ENCODE data around the gene ROBO1. TPM values are rescaled to one million over a fixed set of nuclear protein-coding genes. Genes with fewer than 3 reads are reported as not detected.

Gene ROBO1
- total RNA-seq, 1 experiment from 2014 or later, result 67.6 TPM

GRCh38 chr3:78717041-78717440 lies 1050.8 kb downstream of the ROBO1 start:
- H3K4me1 ChIP-seq (ENCODE audit: insufficient read depth, low read length, poor library complexity, severe bottlenecking), result peaks cover 40% of the 10 kb centered on the region
- intact Hi-C loops (cut with micrococcal nuclease; ENCODE audit: unreplicated experiment), result no loop called here
- H3K27me3 ChIP-seq (replicated peaks; ENCODE audit: insufficient read depth, low read depth, low read length, poor library complexity), result no peaks in the 10 kb centered on the region
- no peak overlapping the region for H3K4me3 ChIP-seq (ENCODE audit: low read depth, low read length, poor library complexity, severe bottlenecking)
- no peaks in the 10 kb centered on the region for H3K36me3 ChIP-seq (ENCODE audit: insufficient read depth, low read length, poor library complexity, severe bottlenecking)
- ChIA-PET CTCF (no interaction called here), POLR2A (ENCODE audit: low non-redundant PET) (no interaction called here)
- no TSS peak for BruUV-seq (replicated peaks)
- TF ChIP-seq EZH2 (IDR thresholded peaks at IDR 0.05; ENCODE audit: borderline replicate concordance, low read depth, low read length, poor library complexity, severe bottlenecking) (no peak), CTCF (conservative IDR thresholded peaks at IDR 0.05; ENCODE audit: low read depth, low read length) (no peak)
- no peak for DNase-seq (ENCODE audit: low spot score)
- no peak overlapping the region for H3K27ac ChIP-seq (ENCODE audit: low read depth, low read length, poor library complexity, severe bottlenecking)
- no peaks in the 10 kb centered on the region for H3K9me3 ChIP-seq (ENCODE audit: low read depth, low read length, poor library complexity, severe bottlenecking)

- DNase-seq (ENCODE audit: low spot score), result no peak
- H3K4me3 ChIP-seq (ENCODE audit: low read depth, low read length, poor library complexity, severe bottlenecking), result no peak overlapping the region
- intact Hi-C loops (cut with micrococcal nuclease; ENCODE audit: unreplicated experiment), result no loop called here
- no peaks in the 10 kb centered on the region for H3K27me3 ChIP-seq (replicated peaks; ENCODE audit: insufficient read depth, low read depth, low read length, poor library complexity)
- H3K27ac ChIP-seq (ENCODE audit: low read depth, low read length, poor library complexity, severe bottlenecking), result peak overlapping the region; percentile 61
- no peaks in the 10 kb centered on the region for H3K9me3 ChIP-seq (ENCODE audit: low read depth, low read length, poor library complexity, severe bottlenecking)
- TF ChIP-seq EZH2 (IDR thresholded peaks at IDR 0.05; ENCODE audit: borderline replicate concordance, low read depth, low read length, poor library complexity, severe bottlenecking) (no peak), CTCF (conservative IDR thresholded peaks at IDR 0.05; ENCODE audit: low read depth, low read length) (no peak)
- peaks cover 55% of the 10 kb centered on the region for H3K4me1 ChIP-seq (ENCODE audit: insufficient read depth, low read length, poor library complexity, severe bottlenecking)
- CTCF ChIA-PET, result no interaction called here
- no peaks in the 10 kb centered on the region for H3K36me3 ChIP-seq (ENCODE audit: insufficient read depth, low read length, poor library complexity, severe bottlenecking)
- POLR2A ChIA-PET (ENCODE audit: low non-redundant PET), result no interaction called here
- BruUV-seq (replicated peaks), result no TSS peak
These were observed 1054.9 kb downstream of the ROBO1 start for GRCh38 chr3:78712941-78713340.

- peak overlapping the region; percentile 61 for H3K27ac ChIP-seq (ENCODE audit: low read depth, low read length, poor library complexity, severe bottlenecking)
- no TSS peak for BruUV-seq (replicated peaks)
- DNase-seq (ENCODE audit: low spot score), result peak; percentile 39
- TF ChIP-seq CTCF (conservative IDR thresholded peaks at IDR 0.05; ENCODE audit: low read depth, low read length) (no peak), EZH2 (IDR thresholded peaks at IDR 0.05; ENCODE audit: borderline replicate concordance, low read depth, low read length, poor library complexity, severe bottlenecking) (no peak)
- intact Hi-C loops (cut with micrococcal nuclease; ENCODE audit: unreplicated experiment), result no loop called here
- ChIA-PET POLR2A (ENCODE audit: low non-redundant PET) (no interaction called here), CTCF (interaction anchor here (0.6 to 0.7 kb wide), 2 partner anchors 12 to 19 kb away, joined by 4 to 8 read pairs; no protein-coding TSS in a partner anchor)
- H3K4me3 ChIP-seq (ENCODE audit: low read depth, low read length, poor library complexity, severe bottlenecking), result peak overlapping the region; percentile 2
- peaks cover 60% of the 10 kb centered on the region for H3K4me1 ChIP-seq (ENCODE audit: insufficient read depth, low read length, poor library complexity, severe bottlenecking)
- no peaks in the 10 kb centered on the region for H3K36me3 ChIP-seq (ENCODE audit: insufficient read depth, low read length, poor library complexity, severe bottlenecking)
- no peaks in the 10 kb centered on the region for H3K27me3 ChIP-seq (replicated peaks; ENCODE audit: insufficient read depth, low read depth, low read length, poor library complexity)
- H3K9me3 ChIP-seq (ENCODE audit: low read depth, low read length, poor library complexity, severe bottlenecking), result no peaks in the 10 kb centered on the region
These were observed 1055.5 kb downstream of the ROBO1 start for GRCh38 chr3:78712270-78712669.

Data from A673 (cell line).